GM18505 (cell line): Measurements from ENCODE around the gene CDCP2.

Experiments
- ATAC-seq: cut with Tn5 transposase; IDR thresholded peaks from one replicate; pipeline ENCODE4 v1.9.1; 2021; ENCODE audit not compliant: unreplicated experiment
- POLR2A ChIP-seq: IDR thresholded peaks from 4 replicates; pipeline ENCODE4 v1.6.1; 2011; ENCODE audit warnings: borderline replicate concordance; ENCODE audit not compliant: insufficient read depth, insufficient read length; ENCODE audit errors: extremely low read depth

CDCP2 gene

DNA sequence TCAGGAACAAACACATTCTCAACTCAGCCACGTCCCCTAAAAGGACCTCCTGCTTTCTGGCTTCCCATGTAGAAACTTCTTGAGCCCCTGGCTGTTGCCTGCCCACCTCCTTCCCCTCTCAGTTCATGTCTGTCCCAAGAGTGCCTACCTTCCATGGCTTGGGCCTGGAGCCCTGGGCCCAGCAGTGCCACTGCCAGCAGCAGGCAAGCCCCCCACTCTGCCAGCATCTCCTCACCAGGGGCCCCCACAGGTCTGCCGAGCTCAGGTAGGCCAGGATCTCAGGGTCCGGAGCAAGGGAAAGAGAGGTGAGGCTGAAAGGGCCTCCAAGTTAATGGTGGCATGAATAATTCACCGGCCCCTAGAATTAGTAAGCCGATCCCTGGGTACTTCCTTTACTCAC lies at the start of gene CDCP2:
TSS of gene CDCP2 (minus strand) at position 305 of the 400 bp plus-strand sequence. CDS start at position 227, 78 bp downstream.
- TF ChIP-seq POLR2A, result no peak
- no peak for ATAC-seq

DNA sequence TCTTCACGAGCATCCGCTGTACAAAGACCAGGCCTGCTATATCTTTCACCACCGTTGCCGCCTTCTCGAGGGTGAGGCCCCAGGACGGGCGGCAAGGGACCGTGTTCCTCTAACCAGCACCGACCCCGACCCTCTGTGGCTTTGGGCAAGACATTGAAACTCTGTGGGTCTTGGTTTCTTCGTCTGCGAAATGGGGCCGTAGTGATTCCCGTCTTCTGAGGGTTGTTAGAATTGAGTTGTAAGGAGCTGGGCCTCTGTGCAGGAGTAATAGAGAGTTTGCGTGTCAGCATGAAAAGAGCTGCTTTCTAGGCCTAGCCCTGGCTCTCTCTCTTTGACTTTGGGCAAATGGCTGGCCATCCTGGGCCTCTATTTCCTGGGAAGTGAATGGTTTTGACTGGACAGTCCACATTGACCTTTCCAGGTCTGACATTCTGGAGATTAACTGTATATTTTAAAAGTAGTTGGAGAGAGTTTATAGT lies 47.8 kb upstream of the CDCP2 start:
- no peak for TF ChIP-seq POLR2A
- peak; percentile 10 for ATAC-seq

DNA sequence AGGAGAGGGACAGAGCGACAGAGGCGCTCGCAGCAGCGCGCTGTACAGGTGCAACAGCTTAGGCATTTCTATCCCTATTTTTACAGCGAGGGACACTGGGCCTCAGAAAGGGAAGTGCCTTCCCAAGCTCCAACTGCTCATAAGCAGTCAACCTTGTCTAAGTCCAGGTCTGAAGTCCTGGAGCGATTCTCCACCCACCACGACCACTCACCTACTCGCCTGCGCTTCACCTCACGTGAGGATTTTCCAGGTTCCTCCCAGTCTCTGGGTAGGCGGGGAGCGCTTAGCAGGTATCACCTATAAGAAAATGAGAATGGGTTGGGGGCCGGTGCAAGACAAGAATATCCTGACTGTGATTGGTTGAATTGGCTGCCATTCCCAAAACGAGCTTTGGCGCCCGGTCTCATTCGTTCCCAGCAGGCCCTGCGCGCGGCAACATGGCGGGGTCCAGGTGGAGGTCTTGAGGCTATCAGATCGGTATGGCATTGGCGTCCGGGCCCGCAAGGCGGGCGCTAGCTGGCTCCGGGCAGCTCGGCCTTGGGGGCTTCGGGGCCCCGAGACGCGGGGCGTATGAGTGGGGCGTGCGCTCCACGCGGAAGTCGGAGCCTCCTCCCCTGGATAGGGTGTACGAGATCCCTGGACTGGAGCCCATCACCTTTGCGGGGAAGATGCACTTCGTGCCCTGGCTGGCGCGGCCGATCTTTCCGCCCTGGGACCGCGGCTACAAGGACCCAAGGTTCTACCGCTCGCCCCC lies 47.1 kb upstream of the CDCP2 start, which contains the start of the genes CYB5RL and MRPL37:
TSS of gene CYB5RL (minus strand) at position 266 of the 754 bp plus-strand sequence. CDS start 4,414 bp downstream, outside the sequence.
TSS of gene MRPL37 (plus strand) at position 403 of the 754 bp plus-strand sequence. CDS start at position 480, 77 bp downstream.
- TF ChIP-seq POLR2A, result peak; percentile 89
- peak; percentile 93 for ATAC-seq

DNA sequence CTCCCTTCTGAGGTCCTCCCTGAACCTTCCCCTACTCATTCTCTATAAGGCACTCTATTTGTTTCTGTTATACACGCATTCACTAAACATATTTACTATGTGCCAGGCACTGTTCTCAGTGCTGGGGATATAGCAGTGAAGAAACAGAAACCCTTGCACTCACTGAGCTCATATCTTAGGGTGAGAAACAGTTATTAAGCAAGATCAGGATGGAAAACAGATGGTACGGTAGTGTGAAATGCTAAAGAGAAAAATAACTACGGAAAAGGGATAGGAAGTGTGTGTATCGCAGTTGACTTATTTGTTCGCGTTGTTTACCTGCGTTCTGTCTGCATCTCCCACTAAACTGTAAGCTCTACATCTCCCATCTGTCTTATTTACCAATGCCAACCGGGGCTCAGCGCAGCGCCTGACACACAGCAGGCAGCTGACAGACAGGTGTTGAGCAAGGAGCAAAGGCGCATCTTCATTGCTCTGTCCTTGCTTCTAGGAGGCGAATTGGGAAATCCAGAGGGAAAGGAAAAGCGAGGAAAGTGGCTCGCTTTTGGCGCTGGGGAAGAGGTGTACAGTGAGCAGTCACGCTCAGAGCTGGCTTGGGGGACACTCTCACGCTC lies 46.5 kb upstream of the CDCP2 start:
- TF ChIP-seq POLR2A, result no peak
- ATAC-seq, result no peak

DNA sequence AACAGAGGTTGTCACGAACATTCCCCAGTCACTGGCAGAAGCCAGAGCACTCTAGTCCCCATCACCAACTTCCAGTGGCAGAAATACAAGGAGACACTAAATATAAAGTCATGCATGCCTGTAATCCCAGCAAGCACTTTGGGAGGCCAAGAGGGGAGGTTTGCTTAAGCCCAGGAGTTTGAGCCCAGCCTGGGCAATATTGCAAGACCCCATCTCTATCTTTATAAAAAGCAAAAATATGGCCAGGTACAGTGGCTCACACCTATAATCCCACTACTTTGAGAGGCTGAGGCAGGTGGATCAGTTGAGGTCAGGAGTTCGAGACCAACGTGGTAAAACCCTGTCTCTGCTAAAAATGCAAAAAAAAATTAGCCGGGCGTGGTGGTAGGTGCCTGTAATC lies 40.7 kb upstream of the CDCP2 start:
- TF ChIP-seq POLR2A, result no peak
- ATAC-seq, result no peak

DNA sequence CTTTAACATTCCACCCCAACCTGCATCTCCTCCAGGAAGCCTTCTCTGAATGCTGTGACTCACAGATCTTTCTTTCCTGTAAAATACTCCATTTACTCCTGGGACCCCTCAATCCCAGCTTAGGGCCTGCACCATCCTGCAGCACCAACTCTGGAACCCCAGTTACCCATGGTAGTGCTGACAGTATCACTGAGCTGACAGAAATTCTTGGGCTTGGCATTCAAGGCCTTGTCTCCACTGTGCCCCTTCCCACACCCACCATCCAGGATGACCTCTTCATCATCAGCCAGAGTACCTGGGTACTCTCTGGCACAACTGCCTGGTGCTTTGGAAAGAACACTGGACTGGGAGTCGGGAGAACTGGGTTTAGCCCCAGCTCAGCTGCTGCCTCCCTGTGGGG lies 38.7 kb upstream of the CDCP2 start:
- TF ChIP-seq POLR2A, result no peak
- no peak for ATAC-seq

DNA sequence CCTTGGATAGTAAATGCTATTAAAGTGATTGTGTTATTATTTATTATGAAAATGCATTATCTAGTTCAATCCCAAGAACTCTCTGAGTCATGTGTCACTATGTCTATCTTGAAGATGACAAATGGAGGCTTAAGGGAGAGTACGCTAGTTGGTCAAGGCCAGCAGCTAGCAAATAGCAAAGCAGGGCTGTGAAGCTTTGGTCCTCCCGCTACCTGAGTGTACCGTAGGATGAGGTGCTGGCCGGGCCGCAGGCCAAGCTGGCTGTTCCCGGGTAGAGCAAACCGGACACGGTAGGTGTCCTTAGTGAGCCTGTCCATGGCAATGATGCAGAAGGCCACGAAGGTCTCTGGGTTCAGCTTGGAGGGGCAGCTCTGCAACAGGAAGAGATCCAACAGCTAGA lies 37.7 kb upstream of the CDCP2 start:
- no peak for ATAC-seq
- no peak for TF ChIP-seq POLR2A

DNA sequence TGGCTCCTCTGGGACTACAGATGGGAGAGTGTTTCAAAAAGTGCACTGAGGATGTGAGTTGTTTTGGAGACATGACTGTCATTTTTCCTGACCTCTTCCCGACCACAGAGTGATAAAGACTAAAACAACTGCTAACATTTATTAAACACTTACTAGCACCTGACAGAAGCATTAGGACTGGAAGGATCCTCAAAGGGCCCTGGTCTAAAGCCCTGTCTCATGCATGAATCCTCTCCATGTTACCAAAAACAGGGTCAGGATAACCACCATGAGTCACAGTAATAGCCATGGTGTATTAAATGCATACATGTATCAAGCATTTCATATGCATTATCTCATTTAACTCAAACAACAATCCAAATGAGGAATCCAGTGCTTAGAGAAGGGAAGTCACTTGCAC lies 35.5 kb upstream of the CDCP2 start:
- TF ChIP-seq POLR2A, result no peak
- no peak for ATAC-seq

DNA sequence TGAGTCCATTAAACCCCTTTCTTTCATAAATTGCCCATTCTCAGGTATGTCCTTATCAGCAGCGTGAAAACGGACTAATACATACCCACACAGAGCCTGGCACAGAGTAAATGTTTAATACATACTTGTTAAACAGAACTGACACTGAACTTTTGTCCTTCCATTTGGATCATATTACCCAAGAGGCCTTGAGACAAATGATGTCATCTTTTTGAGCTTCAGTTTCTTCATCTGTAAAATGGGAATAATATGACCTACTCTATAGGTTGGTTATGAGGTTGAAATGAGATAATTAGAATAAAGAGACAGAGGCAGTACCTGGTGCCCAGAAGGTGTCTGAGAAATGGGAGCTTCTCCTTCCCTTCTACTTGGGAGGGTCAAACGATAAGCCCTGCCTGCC lies 33.3 kb upstream of the CDCP2 start:
- no peak for TF ChIP-seq POLR2A
- ATAC-seq, result no peak

DNA sequence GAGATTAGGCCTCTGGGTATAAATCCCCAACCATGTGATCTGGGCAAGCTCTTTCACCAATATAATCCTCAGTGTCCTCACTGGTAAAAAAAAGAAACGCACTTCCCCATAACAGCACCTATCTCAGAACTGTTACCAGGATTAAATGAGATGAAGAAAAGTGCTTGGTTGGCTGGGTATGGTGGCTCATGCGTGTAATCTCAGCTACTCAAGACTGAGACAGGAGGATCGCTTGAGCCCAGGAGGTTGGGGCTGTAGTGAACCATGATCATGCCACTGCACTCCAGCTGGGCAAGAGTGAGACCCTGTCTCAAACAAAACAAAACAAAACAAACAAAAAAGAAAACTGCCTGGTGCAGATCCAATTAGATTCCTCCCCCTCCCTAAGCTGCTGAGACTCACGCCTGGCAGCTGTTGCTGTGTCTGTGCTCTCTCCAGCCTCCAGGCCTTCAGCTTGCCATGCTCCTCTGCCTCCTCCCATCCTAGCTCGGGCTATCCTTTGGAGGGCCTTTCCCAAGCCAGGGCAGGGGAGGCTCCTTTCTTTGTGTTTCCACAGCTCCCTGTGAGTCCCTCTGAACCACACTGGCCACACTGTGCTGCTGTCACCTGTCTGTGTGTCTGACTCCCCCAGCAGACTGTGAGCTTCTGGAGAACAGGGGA lies 28.0 kb upstream of the CDCP2 start:
- TF ChIP-seq POLR2A, result no peak
- ATAC-seq, result no peak

DNA sequence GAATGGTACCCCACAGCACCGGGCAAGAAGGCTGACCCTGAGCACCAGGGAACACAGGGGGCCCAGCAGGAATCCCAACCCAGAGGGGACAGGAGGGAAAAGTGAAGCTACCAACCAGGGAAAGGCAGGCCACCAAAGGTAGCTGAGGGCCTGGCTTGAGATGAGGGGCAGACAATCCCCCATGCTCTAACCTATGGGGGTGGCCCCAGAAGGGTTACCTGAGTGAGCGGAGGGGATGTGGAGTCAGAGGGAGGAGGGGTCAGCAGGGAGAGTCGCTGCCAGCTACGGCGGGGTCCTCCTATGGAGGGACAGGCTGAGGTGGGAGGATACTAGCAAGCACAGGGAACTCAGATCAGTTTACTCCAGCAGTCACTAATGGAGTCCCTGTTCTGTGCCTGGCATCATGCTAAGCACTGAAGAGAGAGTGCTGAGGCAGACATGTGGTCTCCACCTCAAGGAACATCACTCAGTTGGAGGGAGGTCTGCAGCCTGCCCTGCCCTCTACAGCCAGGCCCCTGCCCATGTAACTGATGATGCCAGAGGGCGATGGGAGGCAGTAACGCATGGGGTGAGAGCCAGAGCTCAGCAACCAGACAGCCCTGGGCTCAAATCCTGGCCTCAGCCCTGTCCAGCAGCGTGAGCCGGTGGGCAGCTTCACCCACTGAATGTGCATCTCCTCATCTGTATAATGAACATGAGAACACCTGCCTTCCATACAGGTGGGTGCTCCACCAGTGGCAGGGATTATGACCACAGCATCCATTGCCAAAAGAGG lies 25.7 kb upstream of the CDCP2 start:
- ATAC-seq, result no peak
- no peak for TF ChIP-seq POLR2A

DNA sequence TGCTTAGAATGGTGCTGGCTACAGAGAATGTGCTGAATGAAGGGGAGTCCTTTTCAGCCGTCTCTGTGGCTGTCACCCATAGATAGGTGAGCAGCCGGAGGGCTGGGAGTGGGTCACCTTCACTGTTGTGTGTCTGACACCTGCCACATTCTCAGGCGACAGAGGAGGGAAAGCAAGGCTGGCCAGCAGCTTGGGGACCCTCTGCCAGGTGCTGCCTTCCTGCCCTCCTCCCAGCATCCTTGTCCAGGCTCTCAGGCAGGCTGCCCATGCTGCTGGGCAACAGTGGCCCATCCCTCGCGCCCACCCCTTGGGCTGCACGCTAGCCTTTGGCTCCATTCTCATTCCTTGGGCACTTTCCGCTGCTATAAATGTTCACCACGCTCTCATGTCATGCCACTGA lies 24.9 kb upstream of the CDCP2 start:
- no peak for ATAC-seq
- TF ChIP-seq POLR2A, result no peak
